ENCODE results near the gene ARHGDIG. TPM values are rescaled to one million over a fixed set of nuclear protein-coding genes. Genes with fewer than 3 reads are reported as not detected.

Gene ARHGDIG
- total RNA-seq, 1 donor from 2014 or later = 13.8 TPM

DNA sequence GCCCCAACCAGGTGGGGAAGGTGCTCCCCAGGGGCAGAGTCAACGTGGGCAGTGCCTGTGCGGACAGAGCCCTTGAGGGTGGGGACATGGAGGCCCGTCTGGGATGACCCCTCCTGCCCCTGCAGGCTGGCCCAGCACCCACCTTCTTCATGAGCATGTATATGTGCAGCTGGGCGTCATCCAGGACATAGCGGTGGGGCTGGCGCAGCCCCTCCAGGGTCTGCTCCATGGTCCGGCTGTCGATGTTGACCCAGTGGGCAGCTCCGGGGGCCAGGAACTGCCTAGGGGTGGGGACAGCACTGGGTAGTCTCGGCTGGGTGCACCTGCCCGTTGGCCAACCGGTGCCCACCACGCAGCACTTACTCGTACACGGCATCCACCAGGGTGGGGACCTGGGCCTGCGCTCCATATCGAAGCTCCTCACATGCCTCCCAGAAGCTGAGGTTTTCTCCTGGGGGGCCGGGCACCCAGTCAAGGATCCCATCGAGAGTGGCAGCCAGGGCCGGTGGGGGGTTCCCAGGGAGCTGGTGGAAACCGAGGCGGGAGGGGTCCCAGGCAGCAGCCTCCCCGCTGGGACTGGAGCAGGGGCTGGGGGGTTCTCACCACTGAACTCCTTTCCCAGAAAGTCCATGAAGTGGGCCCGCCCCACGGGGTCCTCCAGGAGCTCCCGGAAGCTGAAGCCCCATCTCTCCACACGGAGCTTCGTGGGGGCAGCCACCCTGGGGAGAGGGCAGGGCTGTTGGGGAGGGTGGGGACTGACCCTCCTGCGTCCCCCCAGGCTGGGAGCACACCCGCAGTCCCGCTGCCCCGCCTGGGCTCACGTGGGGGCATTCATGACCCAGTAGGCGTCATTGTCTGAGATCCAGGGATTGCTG is 9.8 kb upstream of the ARHGDIG start:
- H3K4me1 Mint-ChIP-seq (ENCODE audit: low read depth, unreplicated experiment) = peaks cover 1% of the 10 kb centered on the region
- peaks cover 11% of the 10 kb centered on the region for H3K27me3 Mint-ChIP-seq (ENCODE audit: unreplicated experiment)
- H3K4me3 Mint-ChIP-seq (ENCODE audit: unreplicated experiment) = no peak overlapping the region
- H3K27ac Mint-ChIP-seq (ENCODE audit: unreplicated experiment) = no peak overlapping the region
- peaks cover 4% of the 10 kb centered on the region for H3K36me3 Mint-ChIP-seq (ENCODE audit: unreplicated experiment)
- TF ChIP-seq, protein P1, sequence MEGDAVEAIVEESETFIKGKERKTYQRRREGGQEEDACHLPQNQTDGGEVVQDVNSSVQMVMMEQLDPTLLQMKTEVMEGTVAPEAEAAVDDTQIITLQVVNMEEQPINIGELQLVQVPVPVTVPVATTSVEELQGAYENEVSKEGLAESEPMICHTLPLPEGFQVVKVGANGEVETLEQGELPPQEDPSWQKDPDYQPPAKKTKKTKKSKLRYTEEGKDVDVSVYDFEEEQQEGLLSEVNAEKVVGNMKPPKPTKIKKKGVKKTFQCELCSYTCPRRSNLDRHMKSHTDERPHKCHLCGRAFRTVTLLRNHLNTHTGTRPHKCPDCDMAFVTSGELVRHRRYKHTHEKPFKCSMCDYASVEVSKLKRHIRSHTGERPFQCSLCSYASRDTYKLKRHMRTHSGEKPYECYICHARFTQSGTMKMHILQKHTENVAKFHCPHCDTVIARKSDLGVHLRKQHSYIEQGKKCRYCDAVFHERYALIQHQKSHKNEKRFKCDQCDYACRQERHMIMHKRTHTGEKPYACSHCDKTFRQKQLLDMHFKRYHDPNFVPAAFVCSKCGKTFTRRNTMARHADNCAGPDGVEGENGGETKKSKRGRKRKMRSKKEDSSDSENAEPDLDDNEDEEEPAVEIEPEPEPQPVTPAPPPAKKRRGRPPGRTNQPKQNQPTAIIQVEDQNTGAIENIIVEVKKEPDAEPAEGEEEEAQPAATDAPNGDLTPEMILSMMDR (IDR thresholded peaks at IDR 0.05; ENCODE audit: partially characterized antibody, unreplicated experiment) = no peak
- no peak for DNase-seq
- peaks cover 10% of the 10 kb centered on the region for H3K9me3 Mint-ChIP-seq (ENCODE audit: unreplicated experiment)

DNA sequence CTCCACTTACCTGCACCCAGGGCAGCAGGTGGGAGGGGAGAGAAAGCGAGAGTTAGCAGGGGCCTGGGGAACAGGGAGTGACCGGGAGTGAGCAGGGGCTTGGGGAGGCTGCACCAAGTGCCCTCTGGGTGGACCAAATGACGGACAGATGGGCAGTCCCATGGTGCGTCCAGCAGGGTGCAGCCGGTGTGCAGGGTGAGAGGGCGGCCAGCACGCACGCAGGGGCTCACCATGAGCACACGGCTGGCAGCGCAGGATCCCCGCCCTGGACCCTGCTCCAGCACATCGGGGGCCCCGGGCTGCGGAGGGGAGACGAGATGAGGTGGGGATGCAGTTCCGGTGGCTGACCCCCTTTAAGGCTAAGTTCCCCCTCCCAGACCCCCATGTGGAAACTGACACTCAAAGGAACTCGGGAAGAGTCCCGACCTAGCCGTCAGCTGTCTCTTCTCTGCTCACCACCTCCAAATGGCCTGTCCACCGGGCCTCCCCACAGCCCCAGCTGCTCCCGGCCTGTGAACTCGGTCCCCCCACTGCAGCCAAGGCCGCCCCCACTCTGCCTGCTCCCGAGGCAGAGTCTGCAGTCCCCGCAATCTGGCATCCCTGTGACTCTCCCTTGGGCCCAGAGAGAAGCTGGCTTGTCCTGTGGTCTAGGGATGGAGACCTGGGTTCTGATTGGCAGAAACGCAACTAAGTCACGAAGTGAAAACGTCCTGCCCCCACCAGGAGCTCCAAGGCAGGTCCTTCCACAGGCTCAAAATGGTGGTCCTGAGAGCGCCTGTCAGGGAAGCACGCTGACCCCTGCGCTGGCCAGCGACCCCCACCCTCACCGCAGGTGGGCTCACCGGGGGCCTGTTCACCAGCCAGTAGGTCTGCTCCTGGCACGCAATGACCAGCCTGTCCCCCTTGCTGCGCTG is 7.5 kb upstream of the ARHGDIG start:
- Mint-ChIP-seq H3K9me3 (ENCODE audit: unreplicated experiment) (peaks cover 10% of the 10 kb centered on the region), H3K4me1 (ENCODE audit: low read depth, unreplicated experiment) (peaks cover 1% of the 10 kb centered on the region), H3K4me3 (ENCODE audit: unreplicated experiment) (no peak overlapping the region), H3K27ac (ENCODE audit: unreplicated experiment) (no peak overlapping the region), H3K27me3 (ENCODE audit: unreplicated experiment) (peaks cover 15% of the 10 kb centered on the region), H3K36me3 (ENCODE audit: unreplicated experiment) (peaks cover 4% of the 10 kb centered on the region)
- TF ChIP-seq, protein P1 (IDR thresholded peaks at IDR 0.05; ENCODE audit: partially characterized antibody, unreplicated experiment) = no peak
- DNase-seq = no peak

DNA sequence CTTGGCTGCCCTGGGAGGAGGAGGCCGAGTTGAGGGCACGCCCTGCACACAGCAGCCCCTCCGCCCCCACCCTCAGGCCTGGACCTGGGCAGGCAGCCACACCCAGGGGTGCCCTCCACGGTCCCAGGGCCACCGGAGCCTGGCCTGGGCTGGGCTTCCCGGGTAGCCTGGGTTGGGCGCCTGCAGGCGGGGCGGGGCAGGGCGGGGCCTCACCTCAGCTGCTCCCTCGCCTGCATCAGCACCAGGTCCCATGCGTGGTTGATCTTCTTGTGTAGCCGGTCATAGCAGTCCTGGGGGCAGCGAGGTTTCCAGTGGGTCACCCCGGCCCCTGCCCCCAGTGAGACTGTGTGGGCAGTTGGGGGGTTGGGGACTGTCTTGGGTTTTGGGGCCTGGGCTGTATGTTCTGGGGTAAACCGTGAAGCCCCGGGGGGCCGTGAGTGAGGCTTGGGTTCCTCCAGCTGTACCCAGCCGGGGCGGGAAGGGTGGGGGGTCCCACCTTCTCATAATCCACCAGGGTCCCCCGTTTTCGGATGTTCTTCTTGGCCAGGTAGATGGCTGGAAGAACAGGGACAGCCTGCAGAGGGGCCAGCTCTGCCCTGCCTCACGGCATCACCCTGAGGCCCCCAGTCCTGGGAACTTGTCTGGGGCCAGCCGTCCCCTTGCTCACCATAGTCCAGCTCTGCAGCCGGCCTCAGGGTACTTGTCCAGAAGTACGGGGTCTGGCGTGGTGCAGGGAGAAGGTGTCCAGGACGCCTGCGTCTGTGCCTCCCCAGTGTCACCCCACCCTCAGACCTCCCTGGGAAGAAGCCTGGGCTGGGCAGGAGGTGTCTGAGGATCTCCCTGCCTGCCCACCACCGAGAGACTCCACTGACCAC is 6.6 kb upstream of the ARHGDIG start:
- Mint-ChIP-seq H3K4me1 (ENCODE audit: low read depth, unreplicated experiment) (peaks cover 1% of the 10 kb centered on the region), H3K4me3 (ENCODE audit: unreplicated experiment) (no peak overlapping the region), H3K27me3 (ENCODE audit: unreplicated experiment) (peaks cover 8% of the 10 kb centered on the region), H3K27ac (ENCODE audit: unreplicated experiment) (no peak overlapping the region), H3K36me3 (ENCODE audit: unreplicated experiment) (peaks cover 4% of the 10 kb centered on the region), H3K9me3 (ENCODE audit: unreplicated experiment) (peaks cover 4% of the 10 kb centered on the region)
- TF ChIP-seq, protein P1 (IDR thresholded peaks at IDR 0.05; ENCODE audit: partially characterized antibody, unreplicated experiment) = no peak
- no peak for DNase-seq

DNA sequence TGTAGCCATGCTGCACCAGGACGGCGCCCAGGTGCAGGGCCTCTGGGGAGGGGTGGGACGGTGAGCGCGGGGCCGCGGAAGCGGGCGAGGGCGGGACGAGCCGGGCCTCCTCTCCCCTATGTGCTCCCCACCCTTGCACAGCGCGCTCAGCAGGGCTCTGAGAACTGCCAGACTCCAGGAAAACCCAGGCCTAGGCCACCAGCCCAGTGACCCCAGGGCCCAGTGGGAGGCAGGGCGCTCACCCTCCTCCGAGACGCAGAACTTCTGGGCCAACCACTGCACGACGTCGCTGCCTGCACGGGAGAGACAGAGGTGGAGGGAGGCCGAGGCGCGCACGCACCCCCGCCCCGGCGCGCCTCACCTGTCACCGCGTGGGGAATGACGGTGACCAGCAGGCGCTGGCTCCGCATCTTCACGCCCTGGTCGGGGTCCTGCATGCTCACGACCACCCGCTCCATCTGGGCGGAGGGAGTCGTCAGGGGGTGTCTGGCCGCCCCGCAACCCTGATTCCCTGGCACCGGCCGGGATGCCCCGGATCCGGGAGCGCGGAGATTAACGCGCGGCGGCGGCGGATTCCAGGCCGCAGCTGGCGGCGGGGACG is 5.2 kb upstream of the ARHGDIG start:
- no peak for DNase-seq
- Mint-ChIP-seq H3K27me3 (ENCODE audit: unreplicated experiment) (peaks cover 9% of the 10 kb centered on the region), H3K4me3 (ENCODE audit: unreplicated experiment) (peak overlapping the region; percentile 63)

More for the DNA sequence above, 5.2 kb upstream of the ARHGDIG start:
- TF ChIP-seq, protein P1 (IDR thresholded peaks at IDR 0.05; ENCODE audit: partially characterized antibody, unreplicated experiment) = no peak
- Mint-ChIP-seq H3K4me1 (ENCODE audit: low read depth, unreplicated experiment) (peaks cover 1% of the 10 kb centered on the region), H3K9me3 (ENCODE audit: unreplicated experiment) (peaks cover 4% of the 10 kb centered on the region), H3K27ac (ENCODE audit: unreplicated experiment) (no peak overlapping the region), H3K36me3 (ENCODE audit: unreplicated experiment) (peaks cover 4% of the 10 kb centered on the region)
